Activated T-helper 2 cell treated with anti-CD3 and anti-CD28 coated beads, Interferon-gamma antibody, Interleukin-2, Interleukin-4, amounts not matched to agents 10 μg/mL and 5 μg/mL and 100 μg/mL, durations not matched to agents 14 hours and 24 hours and 36 hours (primary cell): ENCODE measurements around the gene APBA2. TPM values are rescaled to one million over a fixed set of nuclear protein-coding genes. Genes with fewer than 3 reads are reported as not detected.
"Not testable (repeated sequence)": the region's sequence is repeated elsewhere in the genome, so short reads cannot be mapped to it uniquely, and the experiment has no call there.

Experiments
- DNase-seq: peaks from one replicate; pipeline ENCODE4 v3.0.0; 2021; ENCODE audit warnings: low spot score
- H3K27ac Mint-ChIP-seq: one replicate; pipeline ENCODE4 v1.8.0; 2021; ENCODE audit warnings: mixed read lengths
- H3K27me3 Mint-ChIP-seq: one replicate; pipeline ENCODE4 v1.8.0; 2021; ENCODE audit warnings: low read depth, mixed read lengths
- H3K36me3 Mint-ChIP-seq: one replicate; pipeline ENCODE4 v1.8.0; 2021; ENCODE audit warnings: low read depth, mixed read lengths
- H3K4me1 Mint-ChIP-seq: one replicate; pipeline ENCODE4 v1.8.0; 2021; ENCODE audit warnings: low read depth, mixed read lengths
- H3K4me3 Mint-ChIP-seq: one replicate; pipeline ENCODE4 v1.8.0; 2021; ENCODE audit warnings: low read depth, mild to moderate bottlenecking, moderate library complexity, mixed read lengths
- H3K9me3 Mint-ChIP-seq: one replicate; pipeline ENCODE4 v1.8.0; 2021; ENCODE audit warnings: mixed read lengths
- intact Hi-C: fragments of 100-400 bp; cut with micrococcal nuclease; formaldehyde crosslinking; loops from one replicate; pipeline ENCODE4 v1.15.1; 2023
- total RNA-seq: library from RNA; stranded (reverse); gene quantifications from 2 replicates; pipeline ENCODE4 v1.2.3, GENCODE V29; 2022

APBA2 gene
- total RNA-seq, 1 donor from 2014 or later = 1.2 TPM

GRCh38 chr15:29101491-29101890, 215.7 kb downstream of the APBA2 start:
- no peak overlapping the region for H3K27ac Mint-ChIP-seq
- no peaks in the 10 kb centered on the region for H3K9me3 Mint-ChIP-seq
- no peak overlapping the region for H3K4me3 Mint-ChIP-seq
- no peaks in the 10 kb centered on the region for H3K4me1 Mint-ChIP-seq
- H3K36me3 Mint-ChIP-seq = no peaks in the 10 kb centered on the region
- DNase-seq = no peak
- intact Hi-C loops = no loop called here
- H3K27me3 Mint-ChIP-seq = no peaks in the 10 kb centered on the region

- H3K27ac Mint-ChIP-seq = not testable (repeated sequence)
Observed at GRCh38 chr15:29102173-29102794, 216.5 kb downstream of the APBA2 start.

GRCh38 chr15:29102911-29103823, 217.4 kb downstream of the APBA2 start:
- no peaks in the 10 kb centered on the region for H3K36me3 Mint-ChIP-seq
- intact Hi-C loops = no loop called here
- no peaks in the 10 kb centered on the region for H3K9me3 Mint-ChIP-seq
- H3K4me1 Mint-ChIP-seq = no peaks in the 10 kb centered on the region
- H3K27me3 Mint-ChIP-seq = no peaks in the 10 kb centered on the region
- no peak for DNase-seq
- H3K4me3 Mint-ChIP-seq = no peak overlapping the region
- no peak overlapping the region for H3K27ac Mint-ChIP-seq

More at GRCh38 chr15:29102173-29102794, 216.5 kb downstream of the APBA2 start:
- H3K9me3 Mint-ChIP-seq, H3K4me1 Mint-ChIP-seq, H3K4me3 Mint-ChIP-seq, H3K27me3 Mint-ChIP-seq, H3K36me3 Mint-ChIP-seq, intact Hi-C loops: not testable (repeated sequence)
- peak; percentile 39 for DNase-seq

- Mint-ChIP-seq H3K27me3 (no peaks in the 10 kb centered on the region), H3K36me3 (no peaks in the 10 kb centered on the region), H3K4me1 (no peaks in the 10 kb centered on the region), H3K27ac (no peak overlapping the region), H3K9me3 (no peaks in the 10 kb centered on the region), H3K4me3 (no peak overlapping the region)
- peak; percentile 41 for DNase-seq
- intact Hi-C loops = no loop called here
Observed at GRCh38 chr15:29103824-29104565, 218.2 kb downstream of the APBA2 start.

- Mint-ChIP-seq H3K27me3 (no peaks in the 10 kb centered on the region), H3K36me3 (no peaks in the 10 kb centered on the region), H3K4me1 (no peaks in the 10 kb centered on the region), H3K4me3 (no peak overlapping the region), H3K27ac (no peak overlapping the region), H3K9me3 (no peaks in the 10 kb centered on the region)
- no peak for DNase-seq
- intact Hi-C loops = no loop called here
Observed at GRCh38 chr15:29104566-29104880, 218.7 kb downstream of the APBA2 start.

GRCh38 chr15:29105151-29105854, 219.5 kb downstream of the APBA2 start:
- intact Hi-C loops = no loop called here
- DNase-seq = no peak

GRCh38 chr15:29106116-29106515, 220.3 kb downstream of the APBA2 start:
- DNase-seq = no peak
- H3K27me3 Mint-ChIP-seq = no peaks in the 10 kb centered on the region
- H3K4me1 Mint-ChIP-seq = no peaks in the 10 kb centered on the region
- no peak overlapping the region for H3K4me3 Mint-ChIP-seq
- no peak overlapping the region for H3K27ac Mint-ChIP-seq
- intact Hi-C loops = no loop called here
- H3K36me3 Mint-ChIP-seq = no peaks in the 10 kb centered on the region
- no peaks in the 10 kb centered on the region for H3K9me3 Mint-ChIP-seq

More at GRCh38 chr15:29105151-29105854, 219.5 kb downstream of the APBA2 start:
- no peaks in the 10 kb centered on the region for H3K36me3 Mint-ChIP-seq
- no peaks in the 10 kb centered on the region for H3K9me3 Mint-ChIP-seq
- no peaks in the 10 kb centered on the region for H3K27me3 Mint-ChIP-seq
- no peaks in the 10 kb centered on the region for H3K4me1 Mint-ChIP-seq
- no peak overlapping the region for H3K4me3 Mint-ChIP-seq
- no peak overlapping the region for H3K27ac Mint-ChIP-seq

GRCh38 chr15:29106551-29107290, 220.9 kb downstream of the APBA2 start:
- Mint-ChIP-seq H3K4me1 (no peaks in the 10 kb centered on the region), H3K27ac (no peak overlapping the region), H3K36me3 (no peaks in the 10 kb centered on the region), H3K27me3 (no peaks in the 10 kb centered on the region), H3K4me3 (no peak overlapping the region), H3K9me3 (no peaks in the 10 kb centered on the region)
- intact Hi-C loops = no loop called here
- no peak for DNase-seq

- H3K27ac Mint-ChIP-seq = no peak overlapping the region
- no peaks in the 10 kb centered on the region for H3K9me3 Mint-ChIP-seq
- no peaks in the 10 kb centered on the region for H3K4me1 Mint-ChIP-seq
- no peaks in the 10 kb centered on the region for H3K27me3 Mint-ChIP-seq
- intact Hi-C loops = no loop called here
- H3K4me3 Mint-ChIP-seq = no peak overlapping the region
- no peak for DNase-seq
- H3K36me3 Mint-ChIP-seq = no peaks in the 10 kb centered on the region
Observed at GRCh38 chr15:29107291-29107890, 221.6 kb downstream of the APBA2 start.

- H3K27ac Mint-ChIP-seq = no peak overlapping the region
- DNase-seq = no peak
- H3K4me1 Mint-ChIP-seq = no peaks in the 10 kb centered on the region
- intact Hi-C loops = no loop called here
- no peaks in the 10 kb centered on the region for H3K9me3 Mint-ChIP-seq
- H3K27me3 Mint-ChIP-seq = no peaks in the 10 kb centered on the region
- H3K36me3 Mint-ChIP-seq = no peaks in the 10 kb centered on the region
- no peak overlapping the region for H3K4me3 Mint-ChIP-seq
Observed at GRCh38 chr15:29107971-29108645, 222.3 kb downstream of the APBA2 start.

- Mint-ChIP-seq H3K9me3 (no peaks in the 10 kb centered on the region), H3K27ac (no peak overlapping the region), H3K36me3 (no peaks in the 10 kb centered on the region), H3K4me1 (no peaks in the 10 kb centered on the region), H3K27me3 (peaks cover 5% of the 10 kb centered on the region), H3K4me3 (no peak overlapping the region)
- no peak for DNase-seq
- intact Hi-C loops = no loop called here
Observed at GRCh38 chr15:29109762-29110161, 224.0 kb downstream of the APBA2 start.
